Keratinocyte (primary cell): ENCODE measurements around the gene P2RX3.

ENCODE experiments used
- EZH2 ChIP-seq: IDR thresholded peaks from one replicate; pipeline ENCODE4 v1.6.1; 2012; ENCODE audit warnings: inconsistent platforms, mild to moderate bottlenecking, low read length, moderate library complexity
- TF ChIP-seq, protein P1 (sequence below), 3 experiments: IDR thresholded peaks in 1 of 3; conservative IDR thresholded peaks in 1 of 3; optimal IDR thresholded peaks in 1 of 3; 2 replicates in 2 of 3; 3 replicates in 1 of 3; pipeline versions ENCODE3 to v1.5.1; 2011; ENCODE audit warnings: low read length in 3 of 3, mild to moderate bottlenecking in 3 of 3, moderate library complexity in 2 of 3, control low read depth in 1 of 3, inconsistent platforms in 1 of 3; ENCODE audit not compliant: insufficient read depth in 2 of 3; ENCODE audit errors: extremely low read depth in 1 of 3

DNA sequence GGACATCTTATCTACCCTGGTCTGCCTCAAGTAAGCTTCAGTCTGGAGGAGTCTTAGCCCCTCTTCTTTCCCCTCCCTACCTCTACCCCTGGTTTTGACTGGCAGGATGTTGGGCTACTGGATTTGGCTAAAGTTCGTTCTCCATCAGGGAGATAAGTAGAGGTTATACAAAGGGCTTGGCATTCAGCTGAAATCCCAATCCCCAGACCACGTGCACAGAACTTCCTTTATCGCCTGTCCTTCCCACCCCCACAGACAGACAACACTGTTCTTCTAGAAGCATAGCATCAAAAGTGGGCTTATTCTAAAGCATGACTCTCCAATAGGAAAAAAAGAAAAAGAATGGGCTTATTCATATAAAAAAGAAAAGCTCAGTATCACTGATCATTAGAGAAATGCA is 35.0 kb downstream of the P2RX3 start:
- TF ChIP-seq, protein P1, sequence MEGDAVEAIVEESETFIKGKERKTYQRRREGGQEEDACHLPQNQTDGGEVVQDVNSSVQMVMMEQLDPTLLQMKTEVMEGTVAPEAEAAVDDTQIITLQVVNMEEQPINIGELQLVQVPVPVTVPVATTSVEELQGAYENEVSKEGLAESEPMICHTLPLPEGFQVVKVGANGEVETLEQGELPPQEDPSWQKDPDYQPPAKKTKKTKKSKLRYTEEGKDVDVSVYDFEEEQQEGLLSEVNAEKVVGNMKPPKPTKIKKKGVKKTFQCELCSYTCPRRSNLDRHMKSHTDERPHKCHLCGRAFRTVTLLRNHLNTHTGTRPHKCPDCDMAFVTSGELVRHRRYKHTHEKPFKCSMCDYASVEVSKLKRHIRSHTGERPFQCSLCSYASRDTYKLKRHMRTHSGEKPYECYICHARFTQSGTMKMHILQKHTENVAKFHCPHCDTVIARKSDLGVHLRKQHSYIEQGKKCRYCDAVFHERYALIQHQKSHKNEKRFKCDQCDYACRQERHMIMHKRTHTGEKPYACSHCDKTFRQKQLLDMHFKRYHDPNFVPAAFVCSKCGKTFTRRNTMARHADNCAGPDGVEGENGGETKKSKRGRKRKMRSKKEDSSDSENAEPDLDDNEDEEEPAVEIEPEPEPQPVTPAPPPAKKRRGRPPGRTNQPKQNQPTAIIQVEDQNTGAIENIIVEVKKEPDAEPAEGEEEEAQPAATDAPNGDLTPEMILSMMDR (optimal IDR thresholded peaks at IDR 0.05 in 1 of 3, IDR thresholded peaks at IDR 0.05 in 1 of 3, conservative IDR thresholded peaks at IDR 0.05 in 1 of 3; ENCODE audit: extremely low read depth in 1 of 3, insufficient read depth in 2 of 3, low read length in 3 of 3), result no peak
- no peak for TF ChIP-seq EZH2
